ENCODE data around the gene SAPCD1.

SAPCD1 gene

GRCh38 chr6:31750411-31751022, 11.9 kb upstream of the SAPCD1 start:
- no peaks in the 10 kb centered on the region for H3K9me3 ChIP-seq
- no peak overlapping the region for H3K27ac ChIP-seq
- H3K36me3 ChIP-seq = no peaks in the 10 kb centered on the region
- H3K4me3 ChIP-seq (ENCODE audit: low read depth in 1 of 2, low read length in 1 of 2) = no peak overlapping the region
- no peak for TF ChIP-seq CTCF (IDR thresholded peaks at IDR 0.05)
- no peaks in the 10 kb centered on the region for H3K27me3 ChIP-seq
- H3K4me1 ChIP-seq (ENCODE audit: control insufficient read depth in 1 of 2, insufficient read depth in 1 of 2, low read depth in 1 of 2, low read length in 1 of 2) = no peaks in the 10 kb centered on the region

- no peaks in the 10 kb centered on the region for H3K4me1 ChIP-seq (ENCODE audit: control insufficient read depth in 1 of 2, insufficient read depth in 1 of 2, low read depth in 1 of 2, low read length in 1 of 2)
- H3K27me3 ChIP-seq = no peaks in the 10 kb centered on the region
- H3K27ac ChIP-seq = no peak overlapping the region
- no peak for TF ChIP-seq CTCF (IDR thresholded peaks at IDR 0.05)
- H3K9me3 ChIP-seq = no peaks in the 10 kb centered on the region
- no peak overlapping the region for H3K4me3 ChIP-seq (ENCODE audit: low read depth in 1 of 2, low read length in 1 of 2)
- H3K36me3 ChIP-seq = no peaks in the 10 kb centered on the region
These were observed 9.6 kb upstream of the SAPCD1 start for GRCh38 chr6:31752739-31753319.

GRCh38 chr6:31758281-31758680, 4.2 kb upstream of the SAPCD1 start:
- Histone ChIP-seq H3K27ac (no peak overlapping the region), H3K4me1 (ENCODE audit: control insufficient read depth in 1 of 2, insufficient read depth in 1 of 2, low read depth in 1 of 2, low read length in 1 of 2) (no peaks in the 10 kb centered on the region), H3K4me3 (ENCODE audit: low read depth in 1 of 2, low read length in 1 of 2) (no peak overlapping the region), H3K27me3 (no peaks in the 10 kb centered on the region), H3K9me3 (no peaks in the 10 kb centered on the region), H3K36me3 (peaks cover 23% of the 10 kb centered on the region)
- TF ChIP-seq CTCF (IDR thresholded peaks at IDR 0.05) = no peak

GRCh38 chr6:31760790-31761189, 1.7 kb upstream of the SAPCD1 start:
- Histone ChIP-seq H3K27ac (no peak overlapping the region), H3K9me3 (no peaks in the 10 kb centered on the region), H3K4me3 (ENCODE audit: low read depth in 1 of 2, low read length in 1 of 2) (no peak overlapping the region), H3K4me1 (ENCODE audit: control insufficient read depth in 1 of 2, insufficient read depth in 1 of 2, low read depth in 1 of 2, low read length in 1 of 2) (no peaks in the 10 kb centered on the region), H3K27me3 (no peaks in the 10 kb centered on the region), H3K36me3 (peaks cover 23% of the 10 kb centered on the region)
- no peak for TF ChIP-seq CTCF (IDR thresholded peaks at IDR 0.05)

- no peak for TF ChIP-seq CTCF (IDR thresholded peaks at IDR 0.05)
- Histone ChIP-seq H3K4me1 (ENCODE audit: control insufficient read depth in 1 of 2, insufficient read depth in 1 of 2, low read depth in 1 of 2, low read length in 1 of 2) (no peaks in the 10 kb centered on the region), H3K36me3 (peaks cover 23% of the 10 kb centered on the region)
These were observed 1.1 kb upstream of the SAPCD1 start for GRCh38 chr6:31761343-31761742.

More at GRCh38 chr6:31761343-31761742, 1.1 kb upstream of the SAPCD1 start:
- Histone ChIP-seq H3K9me3 (no peaks in the 10 kb centered on the region), H3K4me3 (ENCODE audit: low read depth in 1 of 2, low read length in 1 of 2) (no peak overlapping the region), H3K27ac (no peak overlapping the region), H3K27me3 (no peaks in the 10 kb centered on the region)
